GM06990 (cell line): Measurements from ENCODE around the gene VHLL.
A peak's percentile ranks its signal among the peaks of the same experiment; 100 is the strongest.
"Not testable (repeated sequence)": the region's sequence is repeated elsewhere in the genome, so short reads cannot be mapped to it uniquely, and the experiment has no call there.

ENCODE experiments used
- DNase-seq: peaks from one replicate; pipeline ENCODE4 v3.0.0-alpha.2; 2011; ENCODE audit not compliant: insufficient read length; ENCODE audit errors: extremely low read depth
- H3K27me3 ChIP-seq: replicated peaks from 2 replicates; pipeline ENCODE4 v1.6.0; 2011; ENCODE audit warnings: low read length; ENCODE audit not compliant: control insufficient read depth, insufficient read depth
- H3K36me3 ChIP-seq: 2 replicates; pipeline ENCODE4 v1.5.1; 2011; ENCODE audit warnings: low read length; ENCODE audit not compliant: control insufficient read depth, insufficient read depth
- H3K4me3 ChIP-seq: replicated peaks from 2 replicates; pipeline ENCODE4 v1.5.1; 2011; ENCODE audit warnings: low read depth, mild to moderate bottlenecking, control low read depth, low read length
- TF ChIP-seq, protein P1 (sequence below): IDR thresholded peaks from 2 replicates; pipeline ENCODE4 v1.5.1; 2011; ENCODE audit warnings: low read length, control low read depth, mild to moderate bottlenecking, inconsistent platforms; ENCODE audit not compliant: insufficient read depth, poor library complexity, severe bottlenecking

The VHLL gene

DNA sequence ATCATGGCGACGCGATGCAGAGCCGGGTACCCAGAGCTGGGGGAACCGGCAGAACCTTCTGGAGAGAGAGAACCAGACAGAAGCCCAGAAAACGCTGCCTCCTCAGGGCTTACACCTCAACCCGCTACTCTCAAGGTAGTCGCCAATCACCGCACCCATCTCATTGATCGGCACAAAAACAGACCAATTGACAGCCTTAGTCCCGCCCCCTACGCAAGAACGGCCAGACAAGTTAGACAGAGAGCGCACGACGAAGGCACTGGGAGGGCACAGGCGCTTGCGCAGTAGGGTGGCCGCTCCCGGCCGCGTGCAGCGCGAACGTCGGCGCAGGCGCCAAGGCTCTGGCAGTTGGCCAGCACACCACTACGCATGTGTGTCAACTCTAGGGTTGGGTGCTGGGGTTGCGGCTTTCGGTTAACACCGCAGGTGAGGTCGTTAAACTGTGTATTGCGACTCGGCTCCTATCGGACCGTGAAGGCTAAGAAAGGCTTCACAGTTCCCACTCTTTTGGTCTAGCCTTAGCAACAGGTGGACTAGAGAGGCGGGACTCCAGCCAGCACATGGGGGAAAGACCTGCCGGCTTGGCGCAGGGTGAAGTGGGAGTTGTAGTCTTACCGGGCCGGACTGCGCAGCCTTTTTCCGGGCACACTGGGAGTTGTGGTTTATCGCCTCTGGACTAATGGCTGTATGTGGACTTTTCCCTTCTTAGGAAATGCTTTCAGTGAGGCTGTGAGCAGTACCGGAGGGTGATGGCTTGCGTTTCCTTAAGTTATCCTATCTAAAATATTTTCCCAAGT, 39.3 kb upstream of the VHLL start, which contains the start of the genes CCT3 and TSACC:
Gene CCT3, minus strand, starts transcription at position 113 of the 797 bp plus-strand sequence. Its CDS starts 108 bp downstream, at position 5.
Gene TSACC, plus strand, starts transcription at position 347 of the 797 bp plus-strand sequence. CDS start 1,232 bp downstream, outside the sequence.
- peaks cover 8% of the 10 kb centered on the region for H3K36me3 ChIP-seq
- peak within 1 kb of the TSS; percentile 84 for H3K4me3 ChIP-seq
- no peaks in the 10 kb centered on the region for H3K27me3 ChIP-seq
- DNase-seq: peak; percentile 100
- TF ChIP-seq, protein P1, sequence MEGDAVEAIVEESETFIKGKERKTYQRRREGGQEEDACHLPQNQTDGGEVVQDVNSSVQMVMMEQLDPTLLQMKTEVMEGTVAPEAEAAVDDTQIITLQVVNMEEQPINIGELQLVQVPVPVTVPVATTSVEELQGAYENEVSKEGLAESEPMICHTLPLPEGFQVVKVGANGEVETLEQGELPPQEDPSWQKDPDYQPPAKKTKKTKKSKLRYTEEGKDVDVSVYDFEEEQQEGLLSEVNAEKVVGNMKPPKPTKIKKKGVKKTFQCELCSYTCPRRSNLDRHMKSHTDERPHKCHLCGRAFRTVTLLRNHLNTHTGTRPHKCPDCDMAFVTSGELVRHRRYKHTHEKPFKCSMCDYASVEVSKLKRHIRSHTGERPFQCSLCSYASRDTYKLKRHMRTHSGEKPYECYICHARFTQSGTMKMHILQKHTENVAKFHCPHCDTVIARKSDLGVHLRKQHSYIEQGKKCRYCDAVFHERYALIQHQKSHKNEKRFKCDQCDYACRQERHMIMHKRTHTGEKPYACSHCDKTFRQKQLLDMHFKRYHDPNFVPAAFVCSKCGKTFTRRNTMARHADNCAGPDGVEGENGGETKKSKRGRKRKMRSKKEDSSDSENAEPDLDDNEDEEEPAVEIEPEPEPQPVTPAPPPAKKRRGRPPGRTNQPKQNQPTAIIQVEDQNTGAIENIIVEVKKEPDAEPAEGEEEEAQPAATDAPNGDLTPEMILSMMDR: no peak

DNA sequence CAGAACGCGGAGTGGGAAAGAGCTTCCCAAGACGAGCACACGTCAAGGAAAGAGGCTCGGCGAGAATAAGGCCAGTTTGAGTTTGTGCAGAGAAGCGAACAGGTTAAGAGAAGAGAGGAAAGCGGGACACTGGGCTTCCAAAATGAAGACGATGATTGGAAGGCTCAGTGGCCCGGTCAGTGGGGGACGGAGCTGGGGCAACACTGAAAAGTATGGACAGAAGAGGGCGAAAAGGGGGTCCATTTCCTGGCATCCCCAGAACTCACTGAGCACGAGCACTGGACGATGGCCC, 38.7 kb upstream of the VHLL start:
- TF ChIP-seq, protein P1: no peak

DNA sequence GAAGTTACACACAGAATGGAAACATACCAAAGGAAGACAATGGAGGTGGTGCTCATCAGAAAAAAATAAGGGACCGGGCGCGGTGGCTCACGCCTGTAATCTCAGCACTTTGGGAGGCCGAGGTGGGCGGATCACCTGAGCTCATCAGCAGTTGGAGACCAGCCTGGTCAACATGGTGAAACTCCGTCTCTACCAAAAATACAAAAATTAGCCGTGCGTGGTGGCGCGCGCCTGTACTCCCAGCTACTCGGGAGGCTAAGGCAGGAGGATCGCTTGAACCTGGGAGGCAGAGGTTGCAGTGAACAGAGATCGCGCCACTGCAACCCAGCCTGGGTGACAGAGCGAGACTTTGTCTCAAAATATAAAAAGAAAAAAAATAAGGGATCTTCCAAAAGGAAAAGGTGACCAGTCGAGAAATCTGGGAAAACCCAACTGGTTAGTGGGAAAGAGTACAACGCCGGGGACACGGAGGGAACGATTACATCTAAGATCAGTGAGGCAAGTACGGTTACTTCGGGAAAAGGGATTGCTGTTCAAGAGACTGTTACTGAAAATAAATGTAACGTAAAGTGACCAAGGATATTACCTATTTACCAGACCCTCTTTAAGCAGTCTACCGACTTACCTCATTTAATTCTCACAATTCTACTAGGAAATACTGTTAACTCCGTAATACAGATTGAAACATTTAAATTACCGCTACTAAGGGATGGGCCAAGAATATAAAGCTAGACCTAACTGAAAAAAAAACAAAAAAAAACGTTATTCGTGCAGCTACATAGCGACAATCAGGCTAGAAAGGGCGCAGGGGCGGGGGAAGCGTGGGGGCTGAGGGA, 38.2 kb upstream of the VHLL start:
- Histone ChIP-seq H3K27me3 (no peaks in the 10 kb centered on the region), H3K4me3 (peak overlapping the region; percentile 84), H3K36me3 (peaks cover 9% of the 10 kb centered on the region)
- TF ChIP-seq, protein P1: no peak
- DNase-seq: no peak

More for the DNA sequence above, 38.7 kb upstream of the VHLL start:
- Histone ChIP-seq H3K27me3 (no peaks in the 10 kb centered on the region), H3K36me3 (peaks cover 9% of the 10 kb centered on the region), H3K4me3 (peak overlapping the region; percentile 84)
- DNase-seq: no peak

DNA sequence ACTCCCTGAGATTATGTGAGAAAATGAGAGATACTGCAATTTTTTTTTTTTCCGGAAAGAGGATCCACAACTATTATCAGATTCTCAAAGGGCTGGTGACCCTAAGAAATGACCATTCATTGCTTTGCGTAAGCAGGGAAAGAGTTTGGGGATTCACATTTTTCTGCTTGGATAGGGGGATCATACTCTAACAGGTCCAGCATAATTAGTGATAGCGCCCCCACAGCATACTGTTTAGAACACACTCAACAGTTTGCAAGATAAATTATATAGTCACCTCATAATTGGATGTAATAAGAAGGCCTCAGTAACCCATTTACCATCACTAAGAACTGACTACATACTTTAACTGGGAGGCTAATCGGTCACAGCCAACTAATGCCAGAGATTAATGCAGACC, 37.1 kb upstream of the VHLL start:
- TF ChIP-seq, protein P1: peak; percentile 37
- Histone ChIP-seq H3K36me3 (peaks cover 11% of the 10 kb centered on the region), H3K27me3 (no peaks in the 10 kb centered on the region), H3K4me3 (peak overlapping the region; percentile 84)
- no peak for DNase-seq

DNA sequence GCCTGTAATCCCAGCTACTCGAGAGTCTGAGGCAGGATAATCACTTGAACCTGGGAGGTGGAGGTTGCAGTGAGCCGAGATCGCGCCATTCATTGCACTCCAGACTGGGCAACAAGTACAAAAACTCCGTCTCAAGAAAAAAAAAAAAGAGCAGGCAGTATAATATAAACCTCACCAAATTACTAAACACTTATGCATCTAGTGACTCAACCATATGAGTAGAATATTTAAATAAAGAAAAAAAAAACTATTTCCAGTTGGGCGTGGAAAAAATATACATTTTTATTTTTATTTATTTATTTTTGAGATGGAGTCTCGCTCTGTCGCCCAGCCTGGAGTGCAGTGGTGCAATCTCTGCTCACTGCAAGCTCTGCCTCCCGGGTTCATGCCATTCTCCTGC, 24.1 kb upstream of the VHLL start:
- peaks cover 26% of the 10 kb centered on the region for H3K36me3 ChIP-seq
- not testable (repeated sequence) for DNase-seq, H3K27me3 ChIP-seq, H3K4me3 ChIP-seq

DNA sequence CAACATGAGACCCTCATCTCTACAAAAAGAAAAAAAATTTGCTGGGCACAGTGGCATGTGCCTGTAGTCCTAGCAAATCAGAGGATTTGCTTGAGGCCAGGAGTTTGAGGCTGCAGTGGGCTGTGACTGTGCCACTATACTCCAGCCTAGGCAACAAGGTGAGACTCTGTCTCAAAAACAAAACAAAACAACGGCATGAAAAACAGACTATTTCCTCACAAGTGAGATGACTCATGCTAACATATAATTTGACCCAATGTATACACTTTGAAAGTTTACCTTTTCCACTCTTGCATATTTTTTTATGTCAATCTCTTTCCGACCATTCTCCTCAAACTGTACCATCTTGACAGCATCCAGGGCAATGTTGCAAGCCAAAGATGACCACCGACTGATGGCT, 21.5 kb upstream of the VHLL start:
- H3K4me3 ChIP-seq: no peak overlapping the region
- DNase-seq: no peak
- TF ChIP-seq, protein P1: no peak
- no peaks in the 10 kb centered on the region for H3K27me3 ChIP-seq
- H3K36me3 ChIP-seq: peaks cover 32% of the 10 kb centered on the region
